HepG2 (cell line): ENCODE data around the gene SMTNL1. TPM values are rescaled to one million over a fixed set of nuclear protein-coding genes. Genes with fewer than 3 reads are reported as not detected.
A peak's percentile ranks its signal among the peaks of the same experiment; 100 is the strongest.

ENCODE experiments used
- HNF1B ChIP-seq: sonication (generic); formaldehyde crosslinking; IDR thresholded peaks from 2 replicates; pipeline ENCODE4 v1.5.1; 2020; ENCODE audit warnings: mild to moderate bottlenecking, moderate library complexity, missing genetic modification reagents
- HOXA9 ChIP-seq: sonication (generic); formaldehyde crosslinking; IDR thresholded peaks from 2 replicates; pipeline ENCODE4 v1.8.1; 2022; ENCODE audit warnings: missing genetic modification reagents, mild to moderate bottlenecking, moderate library complexity, borderline replicate concordance
- MATR3 ChIP-seq: sonication (generic); formaldehyde crosslinking; IDR thresholded peaks from 2 replicates; pipeline ENCODE4 v1.4.0; 2020; ENCODE audit warnings: missing genetic modification reagents
- ZNF572 ChIP-seq: sonication (generic); formaldehyde crosslinking; IDR thresholded peaks from 2 replicates; pipeline ENCODE4 v1.5.1; 2020; ENCODE audit warnings: mild to moderate bottlenecking, missing genetic modification reagents
- ZNF574 ChIP-seq: sonication (generic); formaldehyde crosslinking; IDR thresholded peaks from 2 replicates; pipeline ENCODE4 v1.4.0; 2020; ENCODE audit warnings: missing genetic modification reagents
- ZNF589 ChIP-seq: sonication (generic); formaldehyde crosslinking; conservative IDR thresholded peaks from 2 replicates; pipeline ENCODE4 v1.8.0; 2022; ENCODE audit warnings: mild to moderate bottlenecking, moderate library complexity, missing genetic modification reagents
- ZNF619 ChIP-seq: sonication (generic); formaldehyde crosslinking; IDR thresholded peaks from 2 replicates; pipeline ENCODE4 v1.4.0; 2020; ENCODE audit warnings: mild to moderate bottlenecking, missing genetic modification reagents
- ZNF740 ChIP-seq: sonication (generic); formaldehyde crosslinking; IDR thresholded peaks from 2 replicates; pipeline ENCODE4 v1.4.0; 2020; ENCODE audit warnings: missing genetic modification reagents
- ZNF784 ChIP-seq: sonication (generic); formaldehyde crosslinking; IDR thresholded peaks from 2 replicates; pipeline ENCODE4 v1.5.1; 2020; ENCODE audit warnings: missing genetic modification reagents, mild to moderate bottlenecking, borderline replicate concordance
- polyA plus RNA-seq, 8 experiments: library from polyadenylated mRNA; depleted of rRNA in 3 of 8; stranded (reverse) in 7 of 8; unstranded in 1 of 8; fragments of >200 nt; fragmentation: Illumina TruSeq in 4 of 8; extraction: Trizol in 4 of 8; gene quantifications; 2 replicates each; pipeline versions ENCODE4 v1.2.1 to v1.2.3, GENCODE V29; 2011 to 2016; ENCODE audit warnings: low read depth in 4 of 8, missing spikeins in 1 of 8, mixed read lengths in 1 of 8; ENCODE audit not compliant: insufficient read depth in 1 of 8
- total RNA-seq, 5 experiments: library from RNA; depleted of rRNA; stranded (reverse); fragments of >200 nt; fragmentation: Illumina TruSeq; extraction: Trizol; gene quantifications; 2 replicates each; pipeline ENCODE4 v1.2.3, GENCODE V29; 2016; ENCODE audit warnings: low read depth in 1 of 5
- TF ChIP-seq, protein P1 (sequence below): sonication (generic); formaldehyde crosslinking; IDR thresholded peaks from 2 replicates; pipeline ENCODE4 v1.8.0; 2022; ENCODE audit warnings: missing genetic modification reagents, mild to moderate bottlenecking, inconsistent platforms, borderline replicate concordance
- TF ChIP-seq, protein P2 (sequence below): sonication (generic); formaldehyde crosslinking; IDR thresholded peaks from 2 replicates; pipeline ENCODE4 v1.5.0; 2020; ENCODE audit warnings: mild to moderate bottlenecking, missing genetic modification reagents
- TF ChIP-seq, protein P3 (sequence below): sonication (generic); formaldehyde crosslinking; IDR thresholded peaks from 2 replicates; pipeline ENCODE4 v1.4.0; 2020; ENCODE audit warnings: missing genetic modification reagents

SMTNL1 gene
- total and polyA plus RNA-seq, 2 of the 13 experiments (the other 11 are each of a cell fraction or from before 2014, with no cell fraction given), result 0.04 TPM; not detected in 1

- TF ChIP-seq ZNF740 (CRISPR knock-in tag), result peak; percentile 98
- 0 out of 2 replicates have a peak, but pooled peaks have one; percentile 70 for TF ChIP-seq ZNF572 (CRISPR knock-in tag)
- TF ChIP-seq, protein P1, sequence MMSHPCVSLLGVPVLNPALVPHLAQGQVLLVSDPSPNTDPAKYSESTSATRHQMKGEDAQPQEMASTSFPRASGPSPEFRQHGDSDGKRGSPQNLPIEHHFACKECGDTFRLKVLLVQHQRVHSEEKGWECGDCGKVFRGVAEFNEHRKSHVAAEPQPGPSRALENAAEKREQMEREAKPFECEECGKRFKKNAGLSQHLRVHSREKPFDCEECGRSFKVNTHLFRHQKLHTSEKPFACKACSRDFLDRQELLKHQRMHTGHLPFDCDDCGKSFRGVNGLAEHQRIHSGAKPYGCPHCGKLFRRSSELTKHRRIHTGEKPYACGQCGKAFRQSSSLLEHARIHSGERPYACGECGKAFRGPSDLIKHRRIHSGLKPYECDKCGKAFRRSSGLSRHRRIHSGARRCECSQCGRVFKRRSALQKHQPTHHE (CRISPR knock-in tag), result no peak
- TF ChIP-seq ZNF589 (CRISPR knock-in tag), result no peak
- TF ChIP-seq, protein P2, sequence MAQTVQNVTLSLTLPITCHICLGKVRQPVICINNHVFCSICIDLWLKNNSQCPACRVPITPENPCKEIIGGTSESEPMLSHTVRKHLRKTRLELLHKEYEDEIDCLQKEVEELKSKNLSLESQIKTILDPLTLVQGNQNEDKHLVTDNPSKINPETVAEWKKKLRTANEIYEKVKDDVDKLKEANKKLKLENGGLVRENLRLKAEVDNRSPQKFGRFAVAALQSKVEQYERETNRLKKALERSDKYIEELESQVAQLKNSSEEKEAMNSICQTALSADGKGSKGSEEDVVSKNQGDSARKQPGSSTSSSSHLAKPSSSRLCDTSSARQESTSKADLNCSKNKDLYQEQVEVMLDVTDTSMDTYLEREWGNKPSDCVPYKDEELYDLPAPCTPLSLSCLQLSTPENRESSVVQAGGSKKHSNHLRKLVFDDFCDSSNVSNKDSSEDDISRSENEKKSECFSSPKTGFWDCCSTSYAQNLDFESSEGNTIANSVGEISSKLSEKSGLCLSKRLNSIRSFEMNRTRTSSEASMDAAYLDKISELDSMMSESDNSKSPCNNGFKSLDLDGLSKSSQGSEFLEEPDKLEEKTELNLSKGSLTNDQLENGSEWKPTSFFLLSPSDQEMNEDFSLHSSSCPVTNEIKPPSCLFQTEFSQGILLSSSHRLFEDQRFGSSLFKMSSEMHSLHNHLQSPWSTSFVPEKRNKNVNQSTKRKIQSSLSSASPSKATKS (CRISPR knock-in tag), result no peak
- TF ChIP-seq, protein P3, sequence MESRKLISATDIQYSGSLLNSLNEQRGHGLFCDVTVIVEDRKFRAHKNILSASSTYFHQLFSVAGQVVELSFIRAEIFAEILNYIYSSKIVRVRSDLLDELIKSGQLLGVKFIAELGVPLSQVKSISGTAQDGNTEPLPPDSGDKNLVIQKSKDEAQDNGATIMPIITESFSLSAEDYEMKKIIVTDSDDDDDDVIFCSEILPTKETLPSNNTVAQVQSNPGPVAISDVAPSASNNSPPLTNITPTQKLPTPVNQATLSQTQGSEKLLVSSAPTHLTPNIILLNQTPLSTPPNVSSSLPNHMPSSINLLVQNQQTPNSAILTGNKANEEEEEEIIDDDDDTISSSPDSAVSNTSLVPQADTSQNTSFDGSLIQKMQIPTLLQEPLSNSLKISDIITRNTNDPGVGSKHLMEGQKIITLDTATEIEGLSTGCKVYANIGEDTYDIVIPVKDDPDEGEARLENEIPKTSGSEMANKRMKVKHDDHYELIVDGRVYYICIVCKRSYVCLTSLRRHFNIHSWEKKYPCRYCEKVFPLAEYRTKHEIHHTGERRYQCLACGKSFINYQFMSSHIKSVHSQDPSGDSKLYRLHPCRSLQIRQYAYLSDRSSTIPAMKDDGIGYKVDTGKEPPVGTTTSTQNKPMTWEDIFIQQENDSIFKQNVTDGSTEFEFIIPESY (CRISPR knock-in tag), result peak; percentile 60; the same call in 1 of the 2 replicates
- no peak for TF ChIP-seq MATR3 (CRISPR knock-in tag)
- no peak for TF ChIP-seq ZNF784 (CRISPR knock-in tag)
- TF ChIP-seq ZNF619 (CRISPR knock-in tag), result 0 out of 2 replicates have a peak, but pooled peaks have one; percentile 44
- peak; percentile 70 for TF ChIP-seq ZNF574
- TF ChIP-seq HNF1B (CRISPR knock-in tag), result peak; percentile 53; the same call in 1 of the 2 replicates
- TF ChIP-seq HOXA9 (CRISPR knock-in tag), result no peak
- TF ChIP-seq, all 625 proteins: peak for 33
Observed at GRCh38 chr11:57491371-57492061, 45.9 kb upstream of the SMTNL1 start (continued).
